HFFc6 (cell line): ENCODE data around the gene METTL18. TPM values are rescaled to one million over a fixed set of nuclear protein-coding genes. Genes with fewer than 3 reads are reported as not detected.

ENCODE experiments used
- DNase-seq: peaks from one replicate; pipeline ENCODE4 v3.0.0-alpha.2; 2018
- H3K27ac Mint-ChIP-seq: 2 replicates; pipeline ENCODE4 v1.8.0; 2020; ENCODE audit warnings: mild to moderate bottlenecking, mixed read lengths
- H3K27me3 Mint-ChIP-seq: 2 replicates; pipeline ENCODE4 v1.8.0; 2021; ENCODE audit warnings: mild to moderate bottlenecking, moderate library complexity, mixed read lengths; ENCODE audit not compliant: insufficient read depth
- H3K36me3 Mint-ChIP-seq: 2 replicates; pipeline ENCODE4 v1.8.0; 2021; ENCODE audit warnings: low read depth, mixed read lengths
- H3K4me1 Mint-ChIP-seq: 2 replicates; pipeline ENCODE4 v1.8.0; 2020; ENCODE audit warnings: low read depth, mixed read lengths
- H3K4me3 Mint-ChIP-seq: 2 replicates; pipeline ENCODE4 v1.8.0; 2020; ENCODE audit warnings: mild to moderate bottlenecking, moderate library complexity, mixed read lengths
- H3K9me3 Mint-ChIP-seq: 2 replicates; pipeline ENCODE4 v1.8.0; 2020; ENCODE audit warnings: mild to moderate bottlenecking, mixed read lengths
- total RNA-seq, 6 experiments: library from RNA; stranded (reverse); fragmentation: NEBNext Ultra II Directional; extraction: Animal tissue kit (Norgen Biotek cat#: 25700); gene quantifications; 2 replicates in 1 of 6; 3 replicates in 5 of 6; pipeline ENCODE4 v1.2.3, GENCODE V29; 2021
- TF ChIP-seq, protein P1 (sequence below): fragments of 200-600 bp; sonication (generic); IDR thresholded peaks from 2 replicates; pipeline ENCODE4 v1.5.0; 2021; ENCODE audit warnings: antibody characterized with exemption, mild to moderate bottlenecking

Gene METTL18
- total RNA-seq, 6 experiments from 2014 or later = 4.1 to 6.3 (median 4.9) TPM

DNA sequence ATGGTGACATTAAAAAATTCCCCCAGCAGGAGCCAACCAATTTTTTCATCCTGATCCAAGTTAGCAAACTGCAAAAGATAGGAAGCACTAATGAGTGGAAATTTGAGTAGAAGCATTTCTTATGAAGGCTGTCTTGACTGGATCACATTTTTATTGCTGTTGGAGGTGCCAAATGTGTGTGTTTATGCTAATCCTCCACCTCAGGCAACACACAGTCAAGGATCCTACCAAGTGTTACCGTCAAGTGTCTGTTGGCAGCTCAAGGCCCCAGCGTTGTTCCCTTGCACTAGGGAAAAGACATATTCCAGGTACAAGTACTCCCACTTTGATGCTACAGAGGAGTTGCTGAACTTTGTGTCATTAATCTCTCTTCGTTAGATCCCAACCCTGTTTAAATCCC is 18.3 kb downstream of the METTL18 start:
- Mint-ChIP-seq H3K4me1 (peaks cover 22% of the 10 kb centered on the region), H3K27ac (no peak overlapping the region), H3K27me3 (peaks cover 4% of the 10 kb centered on the region), H3K36me3 (no peaks in the 10 kb centered on the region), H3K9me3 (no peaks in the 10 kb centered on the region), H3K4me3 (no peak overlapping the region)
- no peak for DNase-seq
- TF ChIP-seq, protein P1, sequence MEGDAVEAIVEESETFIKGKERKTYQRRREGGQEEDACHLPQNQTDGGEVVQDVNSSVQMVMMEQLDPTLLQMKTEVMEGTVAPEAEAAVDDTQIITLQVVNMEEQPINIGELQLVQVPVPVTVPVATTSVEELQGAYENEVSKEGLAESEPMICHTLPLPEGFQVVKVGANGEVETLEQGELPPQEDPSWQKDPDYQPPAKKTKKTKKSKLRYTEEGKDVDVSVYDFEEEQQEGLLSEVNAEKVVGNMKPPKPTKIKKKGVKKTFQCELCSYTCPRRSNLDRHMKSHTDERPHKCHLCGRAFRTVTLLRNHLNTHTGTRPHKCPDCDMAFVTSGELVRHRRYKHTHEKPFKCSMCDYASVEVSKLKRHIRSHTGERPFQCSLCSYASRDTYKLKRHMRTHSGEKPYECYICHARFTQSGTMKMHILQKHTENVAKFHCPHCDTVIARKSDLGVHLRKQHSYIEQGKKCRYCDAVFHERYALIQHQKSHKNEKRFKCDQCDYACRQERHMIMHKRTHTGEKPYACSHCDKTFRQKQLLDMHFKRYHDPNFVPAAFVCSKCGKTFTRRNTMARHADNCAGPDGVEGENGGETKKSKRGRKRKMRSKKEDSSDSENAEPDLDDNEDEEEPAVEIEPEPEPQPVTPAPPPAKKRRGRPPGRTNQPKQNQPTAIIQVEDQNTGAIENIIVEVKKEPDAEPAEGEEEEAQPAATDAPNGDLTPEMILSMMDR = no peak

DNA sequence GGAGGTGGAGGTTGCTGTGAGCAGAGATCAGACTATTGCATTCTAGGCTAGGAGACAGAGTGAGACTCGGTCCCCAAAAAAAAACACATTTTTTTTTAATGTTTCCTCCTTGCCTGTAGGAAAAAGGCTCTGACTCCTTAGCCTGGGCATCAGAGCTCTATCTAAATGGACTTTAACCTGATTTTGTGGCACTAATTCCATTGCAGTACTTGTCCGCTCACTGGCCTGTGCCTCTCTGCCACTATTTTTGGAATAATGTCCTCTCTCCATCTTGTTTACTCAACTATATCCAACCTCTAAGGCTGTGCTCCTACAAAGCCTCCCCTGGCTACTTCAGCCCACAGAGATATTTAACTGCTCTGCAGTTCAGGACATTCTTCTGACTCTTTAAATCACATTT is 26.5 kb downstream of the METTL18 start:
- Mint-ChIP-seq H3K27ac (no peak overlapping the region), H3K27me3 (peaks cover 3% of the 10 kb centered on the region; the same call in 1 of the 2 replicates), H3K36me3 (no peaks in the 10 kb centered on the region), H3K4me1 (no peaks in the 10 kb centered on the region), H3K4me3 (no peak overlapping the region), H3K9me3 (no peaks in the 10 kb centered on the region)
- DNase-seq = no peak
- TF ChIP-seq, protein P1 = no peak

DNA sequence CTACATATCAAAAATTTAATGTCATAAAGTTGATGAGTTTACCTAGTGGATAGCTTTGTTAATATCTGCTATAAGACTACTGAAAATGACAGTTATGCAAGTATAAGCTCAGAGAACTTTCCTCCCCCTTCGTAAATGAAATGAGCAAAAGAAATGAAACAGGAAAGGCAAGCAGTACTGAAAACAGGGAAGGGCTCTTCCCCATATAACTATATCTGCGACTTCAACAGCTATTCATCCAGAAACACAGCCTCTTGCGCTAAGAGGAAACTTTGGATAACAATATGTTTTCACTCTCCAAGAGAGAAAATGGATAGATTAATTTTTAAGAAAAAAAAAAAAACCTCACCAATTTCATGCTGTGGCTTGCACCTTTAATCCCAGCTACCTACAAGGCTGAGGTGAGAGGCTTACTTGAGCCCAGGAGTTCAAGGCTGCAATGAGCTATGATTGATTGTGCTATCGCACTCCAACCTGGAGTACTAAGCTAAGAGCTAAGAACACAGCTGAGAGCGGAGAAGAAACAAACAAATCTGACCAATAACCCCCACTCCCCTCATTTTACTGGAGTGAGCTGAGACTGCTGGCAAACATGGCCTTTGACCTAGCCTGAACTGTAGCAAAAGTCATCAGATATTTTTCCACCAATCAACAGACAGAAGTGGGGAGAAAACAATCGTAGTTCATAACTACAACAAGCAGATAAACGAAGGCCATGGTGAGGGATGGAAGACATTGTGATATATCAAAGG is 29.0 kb downstream of the METTL18 start:
- H3K4me1 Mint-ChIP-seq = no peaks in the 10 kb centered on the region
- no peak overlapping the region for H3K4me3 Mint-ChIP-seq
- no peaks in the 10 kb centered on the region for H3K9me3 Mint-ChIP-seq
- H3K27me3 Mint-ChIP-seq = peaks cover 3% of the 10 kb centered on the region; the same call in 1 of the 2 replicates
- DNase-seq = no peak
- no peak overlapping the region for H3K27ac Mint-ChIP-seq
- TF ChIP-seq, protein P1 = no peak
- H3K36me3 Mint-ChIP-seq = no peaks in the 10 kb centered on the region

DNA sequence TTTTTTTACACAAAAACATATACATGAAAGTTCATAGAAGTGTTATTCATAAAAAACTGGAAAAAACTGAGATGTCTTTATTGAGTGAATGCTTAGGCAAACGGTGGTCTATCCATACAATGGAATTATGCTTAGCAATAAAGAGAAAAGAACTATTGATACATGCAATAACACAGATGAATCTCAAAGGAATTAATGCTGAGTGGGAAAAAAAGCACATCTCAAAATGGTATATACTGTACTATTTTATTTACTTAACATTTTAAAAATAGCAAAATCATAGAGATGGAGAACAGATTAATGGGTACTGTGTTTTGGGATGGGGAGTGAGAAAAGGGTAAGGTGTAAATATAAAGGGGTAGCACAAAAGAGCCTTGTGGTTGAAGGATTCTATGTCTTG is 29.8 kb downstream of the METTL18 start:
- no peak for DNase-seq
- Mint-ChIP-seq H3K27me3 (peaks cover 3% of the 10 kb centered on the region; the same call in 1 of the 2 replicates), H3K36me3 (no peaks in the 10 kb centered on the region), H3K9me3 (no peaks in the 10 kb centered on the region), H3K4me3 (no peak overlapping the region), H3K4me1 (no peaks in the 10 kb centered on the region), H3K27ac (no peak overlapping the region)
- TF ChIP-seq, protein P1 = no peak

DNA sequence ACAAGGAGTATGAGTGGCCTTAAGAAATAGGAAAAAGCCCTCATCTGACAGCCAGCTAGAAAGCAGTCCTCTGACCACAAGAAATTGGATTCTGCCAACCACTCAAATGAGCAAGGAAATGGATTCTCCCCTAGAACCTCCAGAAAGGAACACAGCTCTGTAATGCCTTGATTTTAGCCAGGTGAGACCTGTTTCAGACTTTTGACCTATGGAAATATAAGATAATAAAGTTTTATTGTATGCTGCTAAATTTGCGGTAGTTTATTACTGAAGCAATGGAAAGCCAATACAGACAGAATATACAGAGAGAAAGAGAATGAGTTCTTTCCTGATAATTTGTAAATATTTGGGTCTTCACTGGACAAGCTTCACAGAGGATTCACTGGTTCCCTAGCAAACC is 32.0 kb downstream of the METTL18 start:
- no peaks in the 10 kb centered on the region for H3K4me1 Mint-ChIP-seq
- no peak overlapping the region for H3K27ac Mint-ChIP-seq
- no peaks in the 10 kb centered on the region for H3K9me3 Mint-ChIP-seq
- DNase-seq = no peak
- TF ChIP-seq, protein P1 = no peak
- H3K36me3 Mint-ChIP-seq = no peaks in the 10 kb centered on the region
- no peak overlapping the region for H3K4me3 Mint-ChIP-seq
- H3K27me3 Mint-ChIP-seq = peaks cover 3% of the 10 kb centered on the region; the same call in 1 of the 2 replicates
